ENCODE results near the gene UNC13A. TPM values are rescaled to one million over a fixed set of nuclear protein-coding genes. Genes with fewer than 3 reads are reported as not detected.

Gene UNC13A
- total and polyA plus RNA-seq, 2 of the 13 experiments (the other 11 are each of a cell fraction or from before 2014, with no cell fraction given) = 0.11 to 0.45 TPM

- no peaks in the 10 kb centered on the region for H3K27me3 ChIP-seq (ENCODE audit: control insufficient read depth in 1 of 2, insufficient read depth in 2 of 2, low read length in 2 of 2)
- TF ChIP-seq ZSCAN25 (CRISPR knock-in tag; IDR thresholded peaks at IDR 0.05) (peak; percentile 71; the same call in 1 of the 2 replicates), ZNF629 (CRISPR knock-in tag; conservative IDR thresholded peaks at IDR 0.05) (peak; percentile 93), TIGD3 (CRISPR knock-in tag; IDR thresholded peaks at IDR 0.05; ENCODE audit: borderline replicate concordance) (no peak), CHD4 (IDR thresholded peaks at IDR 0.05; ENCODE audit: borderline replicate concordance, low read length) (peak; percentile 88), RCOR2 (CRISPR knock-in tag; IDR thresholded peaks at IDR 0.05) (peak; percentile 25; the same call in 1 of the 2 replicates)
- H3K9ac ChIP-seq (ENCODE audit: insufficient read depth, low read depth, low read length) = no peak overlapping the region
- H3K27ac ChIP-seq (ENCODE audit: extremely low read length, insufficient read depth, low read length) = no peak overlapping the region
- POLR2A ChIA-PET = interaction anchor here (1.4 kb wide), 1 partner anchor 10 kb away, joined by 11 read pairs; no protein-coding TSS in a partner anchor
- in situ Hi-C loops (cut with HindIII; ENCODE audit: extremely low pct_ligation_motif_present, low pct_unique_long_range_greater_than_20kb) (no loop called here), intact Hi-C loops (cut with micrococcal nuclease; ENCODE audit: unreplicated experiment) (no loop called here)
- CTCF ChIA-PET (ENCODE audit: low intra/inter-chr PET ratio, low total read pairs) = no interaction called here
- WGBS (ENCODE audit: low lambda C conversion rate) = 4% methylated on average over 23 of the region's 27 CpGs
- peaks cover 26% of the 10 kb centered on the region for H3K4me1 ChIP-seq (ENCODE audit: insufficient read depth, low read length)
- no peaks in the 10 kb centered on the region for H3K9me3 ChIP-seq (ENCODE audit: low read length)
- ATAC-seq (peak; percentile 63), FAIRE-seq (no peak), DNase-seq (ENCODE audit: low spot score) (no peak)
- no peaks in the 10 kb centered on the region for H4K20me1 ChIP-seq (ENCODE audit: insufficient read depth, low read length)
- H2AFZ ChIP-seq (ENCODE audit: low read length) = no peak overlapping the region
- H3K4me3 ChIP-seq (replicated peaks in 1 of 3; ENCODE audit: insufficient read depth in 1 of 3, low read depth in 2 of 3, low read length in 3 of 3) = peak overlapping the region in 2 of 3 experiments; percentile 47 to 60; a peak in 4 of 6 replicates
- H3K4me2 ChIP-seq (ENCODE audit: low read depth, low read length) = peak overlapping the region; percentile 78
- H3K79me2 ChIP-seq (ENCODE audit: insufficient read depth, low read length) = no peaks in the 10 kb centered on the region
- H3K36me3 ChIP-seq (replicated peaks in 1 of 2; ENCODE audit: control insufficient read depth in 1 of 2, insufficient read depth in 2 of 2, low read length in 2 of 2) = no peaks in the 10 kb centered on the region
- BruUV-seq (replicated peaks) = no TSS peak
These were observed 72.1 kb downstream of the UNC13A start for GRCh38 chr19:17615889-17616685.

DNA sequence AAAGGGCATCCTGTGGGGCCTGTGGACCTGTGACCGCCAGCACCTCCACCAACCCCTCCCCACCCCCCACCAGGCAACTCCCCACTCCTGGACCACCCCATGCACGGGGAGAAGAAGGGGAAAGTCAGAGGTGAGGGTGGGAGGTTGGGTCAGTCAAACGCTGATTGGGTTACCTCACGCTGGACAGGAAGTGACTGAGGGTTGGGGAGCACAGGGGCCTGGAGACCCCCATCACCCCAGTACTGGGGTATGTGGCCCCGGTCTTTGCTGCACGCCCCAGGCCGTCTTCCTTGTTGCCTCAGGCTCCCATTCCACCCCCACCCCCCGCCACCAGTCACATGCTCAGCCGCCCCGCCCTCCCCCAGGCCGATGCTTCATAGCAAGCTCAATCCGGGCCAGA is 73.7 kb downstream of the UNC13A start:
- Histone ChIP-seq H3K36me3 (replicated peaks in 1 of 2; ENCODE audit: control insufficient read depth in 1 of 2, insufficient read depth in 2 of 2, low read length in 2 of 2) (no peaks in the 10 kb centered on the region), H3K79me2 (ENCODE audit: insufficient read depth, low read length) (no peaks in the 10 kb centered on the region), H3K4me3 (replicated peaks in 1 of 3; ENCODE audit: insufficient read depth in 1 of 3, low read depth in 2 of 3, low read length in 3 of 3) (no peak overlapping the region), H3K9me3 (ENCODE audit: low read length) (no peaks in the 10 kb centered on the region), H3K4me2 (ENCODE audit: low read depth, low read length) (no peak overlapping the region), H3K4me1 (ENCODE audit: insufficient read depth, low read length) (peaks cover 31% of the 10 kb centered on the region), H2AFZ (ENCODE audit: low read length) (no peak overlapping the region), H3K27me3 (ENCODE audit: control insufficient read depth in 1 of 2, insufficient read depth in 2 of 2, low read length in 2 of 2) (no peaks in the 10 kb centered on the region), H3K9ac (ENCODE audit: insufficient read depth, low read depth, low read length) (no peak overlapping the region), H4K20me1 (ENCODE audit: insufficient read depth, low read length) (no peaks in the 10 kb centered on the region), H3K27ac (ENCODE audit: extremely low read length, insufficient read depth, low read length) (no peak overlapping the region)
- ATAC-seq (no peak), DNase-seq (ENCODE audit: low spot score) (no peak), FAIRE-seq (no peak)
- WGBS (ENCODE audit: low lambda C conversion rate) = 32% methylated on average over 11 of the region's 12 CpGs
- in situ Hi-C loops (cut with HindIII; ENCODE audit: extremely low pct_ligation_motif_present, low pct_unique_long_range_greater_than_20kb) = no loop called here
- CTCF ChIA-PET (ENCODE audit: low intra/inter-chr PET ratio, low total read pairs) = no interaction called here
- POLR2A ChIA-PET = no interaction called here
- no TSS peak for BruUV-seq (replicated peaks)
- intact Hi-C loops (cut with micrococcal nuclease; ENCODE audit: unreplicated experiment) = no loop called here
- TF ChIP-seq SMARCC2 (IDR thresholded peaks at IDR 0.05) = no peak
- no peak for TF ChIP-seq SRF (IDR thresholded peaks at IDR 0.05; ENCODE audit: low read depth, low read length)
- TF ChIP-seq, protein P1, sequence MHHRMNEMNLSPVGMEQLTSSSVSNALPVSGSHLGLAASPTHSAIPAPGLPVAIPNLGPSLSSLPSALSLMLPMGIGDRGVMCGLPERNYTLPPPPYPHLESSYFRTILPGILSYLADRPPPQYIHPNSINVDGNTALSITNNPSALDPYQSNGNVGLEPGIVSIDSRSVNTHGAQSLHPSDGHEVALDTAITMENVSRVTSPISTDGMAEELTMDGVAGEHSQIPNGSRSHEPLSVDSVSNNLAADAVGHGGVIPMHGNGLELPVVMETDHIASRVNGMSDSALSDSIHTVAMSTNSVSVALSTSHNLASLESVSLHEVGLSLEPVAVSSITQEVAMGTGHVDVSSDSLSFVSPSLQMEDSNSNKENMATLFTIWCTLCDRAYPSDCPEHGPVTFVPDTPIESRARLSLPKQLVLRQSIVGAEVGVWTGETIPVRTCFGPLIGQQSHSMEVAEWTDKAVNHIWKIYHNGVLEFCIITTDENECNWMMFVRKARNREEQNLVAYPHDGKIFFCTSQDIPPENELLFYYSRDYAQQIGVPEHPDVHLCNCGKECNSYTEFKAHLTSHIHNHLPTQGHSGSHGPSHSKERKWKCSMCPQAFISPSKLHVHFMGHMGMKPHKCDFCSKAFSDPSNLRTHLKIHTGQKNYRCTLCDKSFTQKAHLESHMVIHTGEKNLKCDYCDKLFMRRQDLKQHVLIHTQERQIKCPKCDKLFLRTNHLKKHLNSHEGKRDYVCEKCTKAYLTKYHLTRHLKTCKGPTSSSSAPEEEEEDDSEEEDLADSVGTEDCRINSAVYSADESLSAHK (CRISPR knock-in tag; IDR thresholded peaks at IDR 0.05; ENCODE audit: borderline replicate concordance) = no peak
- TF ChIP-seq RARG (CRISPR knock-in tag; IDR thresholded peaks at IDR 0.05; ENCODE audit: low read depth) = no peak
- TF ChIP-seq GATAD2A (CRISPR knock-in tag; IDR thresholded peaks at IDR 0.05) = no peak
- TF ChIP-seq SYNCRIP (IDR thresholded peaks at IDR 0.05; ENCODE audit: insufficient read depth, low read depth, low read length) = no peak
- TF ChIP-seq, protein P2, sequence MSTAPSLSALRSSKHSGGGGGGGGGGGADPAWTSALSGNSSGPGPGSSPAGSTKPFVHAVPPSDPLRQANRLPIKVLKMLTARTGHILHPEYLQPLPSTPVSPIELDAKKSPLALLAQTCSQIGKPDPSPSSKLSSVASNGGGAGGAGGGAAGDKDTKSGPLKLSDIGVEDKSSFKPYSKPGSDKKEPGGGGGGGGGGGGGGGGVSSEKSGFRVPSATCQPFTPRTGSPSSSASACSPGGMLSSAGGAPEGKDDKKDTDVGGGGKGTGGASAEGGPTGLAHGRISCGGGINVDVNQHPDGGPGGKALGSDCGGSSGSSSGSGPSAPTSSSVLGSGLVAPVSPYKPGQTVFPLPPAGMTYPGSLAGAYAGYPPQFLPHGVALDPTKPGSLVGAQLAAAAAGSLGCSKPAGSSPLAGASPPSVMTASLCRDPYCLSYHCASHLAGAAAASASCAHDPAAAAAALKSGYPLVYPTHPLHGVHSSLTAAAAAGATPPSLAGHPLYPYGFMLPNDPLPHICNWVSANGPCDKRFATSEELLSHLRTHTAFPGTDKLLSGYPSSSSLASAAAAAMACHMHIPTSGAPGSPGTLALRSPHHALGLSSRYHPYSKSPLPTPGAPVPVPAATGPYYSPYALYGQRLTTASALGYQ (CRISPR knock-in tag; IDR thresholded peaks at IDR 0.05) = no peak
- TF ChIP-seq MIXL1 (CRISPR knock-in tag; IDR thresholded peaks at IDR 0.05) = no peak

Data from HepG2 (cell line).